ENCODE results near the gene TMEM150C. TPM values are rescaled to one million over a fixed set of nuclear protein-coding genes. Genes with fewer than 3 reads are reported as not detected.

Gene TMEM150C
- total RNA-seq, 1 donor from 2014 or later: 0.95 TPM

DNA sequence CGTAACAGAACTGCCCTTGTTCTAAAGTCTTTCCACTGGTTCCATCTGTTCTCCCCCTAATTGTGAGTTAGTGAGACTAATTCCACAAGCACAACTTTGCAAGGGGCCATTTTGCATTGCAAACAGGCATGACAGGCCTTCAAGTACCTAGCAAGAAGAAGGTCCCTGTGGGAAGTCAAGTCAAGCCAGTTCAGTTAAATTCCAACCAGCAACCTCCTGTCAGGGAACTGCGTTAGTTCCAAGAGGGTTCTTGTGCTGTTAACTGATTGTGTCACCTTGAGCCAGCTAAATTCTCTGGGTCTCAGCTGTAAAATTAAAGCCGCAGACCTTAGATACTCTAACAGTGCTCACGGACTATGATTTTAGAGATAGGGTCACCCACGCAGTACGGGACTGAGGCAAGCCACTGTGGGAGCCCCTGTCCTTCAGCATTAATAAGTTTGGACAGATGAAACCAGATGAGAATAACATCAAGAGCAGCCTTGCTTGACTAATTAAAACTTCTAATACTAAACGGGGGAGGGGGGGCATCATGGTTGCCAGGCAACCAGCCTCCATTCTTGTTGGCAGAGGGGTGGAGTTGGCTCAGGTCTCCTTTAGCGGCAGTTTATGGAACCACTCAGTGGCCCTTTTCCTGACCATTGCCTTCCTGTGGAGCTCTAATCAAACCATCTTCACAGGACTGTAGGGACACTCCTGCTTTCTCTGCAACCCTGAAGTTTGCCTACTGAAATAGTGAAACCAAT, 24.1 kb upstream of the TMEM150C start:
- Mint-ChIP-seq H3K4me3 (ENCODE audit: unreplicated experiment) (no peak overlapping the region), H3K27ac (ENCODE audit: unreplicated experiment) (no peak overlapping the region), H3K27me3 (ENCODE audit: low read depth, unreplicated experiment) (peaks cover 7% of the 10 kb centered on the region), H3K4me1 (ENCODE audit: low read depth, unreplicated experiment) (no peaks in the 10 kb centered on the region), H3K9me3 (ENCODE audit: unreplicated experiment) (no peaks in the 10 kb centered on the region), H3K36me3 (ENCODE audit: low read depth, unreplicated experiment) (peaks cover 2% of the 10 kb centered on the region)
- DNase-seq (ENCODE audit: low read depth) (no peak), FAIRE-seq (no peak)
- H3K27ac ChIP-seq (ENCODE audit: low read depth, low read length): no peak overlapping the region
- H2AFZ ChIP-seq (ENCODE audit: low read depth, low read length): no peak overlapping the region
- no peak overlapping the region for H3K4me2 ChIP-seq (ENCODE audit: low read length)
- no peak overlapping the region for H3K9ac ChIP-seq (ENCODE audit: low read length)
- H3K27me3 ChIP-seq (ENCODE audit: insufficient read depth, low read length): peaks cover 4% of the 10 kb centered on the region
- no peak for TF ChIP-seq EZH2 (IDR thresholded peaks at IDR 0.05; ENCODE audit: insufficient read depth, low read length)
- TF ChIP-seq, protein P1, sequence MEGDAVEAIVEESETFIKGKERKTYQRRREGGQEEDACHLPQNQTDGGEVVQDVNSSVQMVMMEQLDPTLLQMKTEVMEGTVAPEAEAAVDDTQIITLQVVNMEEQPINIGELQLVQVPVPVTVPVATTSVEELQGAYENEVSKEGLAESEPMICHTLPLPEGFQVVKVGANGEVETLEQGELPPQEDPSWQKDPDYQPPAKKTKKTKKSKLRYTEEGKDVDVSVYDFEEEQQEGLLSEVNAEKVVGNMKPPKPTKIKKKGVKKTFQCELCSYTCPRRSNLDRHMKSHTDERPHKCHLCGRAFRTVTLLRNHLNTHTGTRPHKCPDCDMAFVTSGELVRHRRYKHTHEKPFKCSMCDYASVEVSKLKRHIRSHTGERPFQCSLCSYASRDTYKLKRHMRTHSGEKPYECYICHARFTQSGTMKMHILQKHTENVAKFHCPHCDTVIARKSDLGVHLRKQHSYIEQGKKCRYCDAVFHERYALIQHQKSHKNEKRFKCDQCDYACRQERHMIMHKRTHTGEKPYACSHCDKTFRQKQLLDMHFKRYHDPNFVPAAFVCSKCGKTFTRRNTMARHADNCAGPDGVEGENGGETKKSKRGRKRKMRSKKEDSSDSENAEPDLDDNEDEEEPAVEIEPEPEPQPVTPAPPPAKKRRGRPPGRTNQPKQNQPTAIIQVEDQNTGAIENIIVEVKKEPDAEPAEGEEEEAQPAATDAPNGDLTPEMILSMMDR (IDR thresholded peaks at IDR 0.05; ENCODE audit: insufficient read depth, low read depth, low read length): no peak
- no peaks in the 10 kb centered on the region for H3K36me3 ChIP-seq (ENCODE audit: insufficient read depth, low read length)
- no peaks in the 10 kb centered on the region for H4K20me1 ChIP-seq (ENCODE audit: insufficient read depth, low read length)
- no peaks in the 10 kb centered on the region for H3K4me1 ChIP-seq (ENCODE audit: insufficient read depth, low read length)
- no peaks in the 10 kb centered on the region for H3K79me2 ChIP-seq (ENCODE audit: insufficient read depth, low read length)
- no peaks in the 10 kb centered on the region for H3K9me3 ChIP-seq (ENCODE audit: insufficient read depth, low read depth, low read length)
- H3K4me3 ChIP-seq (ENCODE audit: insufficient read depth, low read depth, low read length): no peak overlapping the region

DNA sequence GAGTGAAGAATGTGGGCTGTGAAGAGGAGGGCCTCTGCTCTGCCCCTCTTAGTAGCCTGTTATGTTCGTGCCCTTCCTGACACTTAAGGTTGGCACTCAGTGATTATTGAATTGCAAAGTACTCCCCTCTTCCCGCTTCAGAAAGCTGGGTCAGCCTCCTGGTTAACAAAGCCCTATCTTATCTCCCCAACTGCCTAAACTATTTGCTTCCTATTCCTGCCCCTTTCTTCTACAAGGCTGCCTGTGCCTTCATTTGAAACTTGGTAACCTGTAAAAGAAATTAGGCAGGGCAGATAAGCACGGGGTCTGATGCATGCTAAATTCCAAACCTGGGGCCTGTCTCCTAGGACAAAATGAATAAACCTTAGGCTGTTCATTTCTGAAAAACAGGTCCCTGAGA, 23.1 kb upstream of the TMEM150C start:
- Histone ChIP-seq H3K79me2 (ENCODE audit: insufficient read depth, low read length) (no peaks in the 10 kb centered on the region), H3K27ac (ENCODE audit: low read depth, low read length) (no peak overlapping the region), H3K27me3 (ENCODE audit: insufficient read depth, low read length) (peaks cover 2% of the 10 kb centered on the region), H3K9me3 (ENCODE audit: insufficient read depth, low read depth, low read length) (no peaks in the 10 kb centered on the region), H3K4me1 (ENCODE audit: insufficient read depth, low read length) (no peaks in the 10 kb centered on the region), H4K20me1 (ENCODE audit: insufficient read depth, low read length) (no peaks in the 10 kb centered on the region), H3K36me3 (ENCODE audit: insufficient read depth, low read length) (no peaks in the 10 kb centered on the region), H3K4me2 (ENCODE audit: low read length) (no peak overlapping the region), H3K9ac (ENCODE audit: low read length) (no peak overlapping the region), H2AFZ (ENCODE audit: low read depth, low read length) (no peak overlapping the region), H3K4me3 (ENCODE audit: insufficient read depth, low read depth, low read length) (no peak overlapping the region)
- Mint-ChIP-seq H3K4me3 (ENCODE audit: unreplicated experiment) (no peak overlapping the region), H3K9me3 (ENCODE audit: unreplicated experiment) (no peaks in the 10 kb centered on the region), H3K27me3 (ENCODE audit: low read depth, unreplicated experiment) (peaks cover 4% of the 10 kb centered on the region), H3K27ac (ENCODE audit: unreplicated experiment) (no peak overlapping the region), H3K4me1 (ENCODE audit: low read depth, unreplicated experiment) (no peaks in the 10 kb centered on the region), H3K36me3 (ENCODE audit: low read depth, unreplicated experiment) (peaks cover 2% of the 10 kb centered on the region)
- FAIRE-seq: no peak
- TF ChIP-seq, protein P1 (IDR thresholded peaks at IDR 0.05; ENCODE audit: insufficient read depth, low read depth, low read length): no peak
- no peak for TF ChIP-seq EZH2 (IDR thresholded peaks at IDR 0.05; ENCODE audit: insufficient read depth, low read length)
- no peak for DNase-seq (ENCODE audit: low read depth)

DNA sequence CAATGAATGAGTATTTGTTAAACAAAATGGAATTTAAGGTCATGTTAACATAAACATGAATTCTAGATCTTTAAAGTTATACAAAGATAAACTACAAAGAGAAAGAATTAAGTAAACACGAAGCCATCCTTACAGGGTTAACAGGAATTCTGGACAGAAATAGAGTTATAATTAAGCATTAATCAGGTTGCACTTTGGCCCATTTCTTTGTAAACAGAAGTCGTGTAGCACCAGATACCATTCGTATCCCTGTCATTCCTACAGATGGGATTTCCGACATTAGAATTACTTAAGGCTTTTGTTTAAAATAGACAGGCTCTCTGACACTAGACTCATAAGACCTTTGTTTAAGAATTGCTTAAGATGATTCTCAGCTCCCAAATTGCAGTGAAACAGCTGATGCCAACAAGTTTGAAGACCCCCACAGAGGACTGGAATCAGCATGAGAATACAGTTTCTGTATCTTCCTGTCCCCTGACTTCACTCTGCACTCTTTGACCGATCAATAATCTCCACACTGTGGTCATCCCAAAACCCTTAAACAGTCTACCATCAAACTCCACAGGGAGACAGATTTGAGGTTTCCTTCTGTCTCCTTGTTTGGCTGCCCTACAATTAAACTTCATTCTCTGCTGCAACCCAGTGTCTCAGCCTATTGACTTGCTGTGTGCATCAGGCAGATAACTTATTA, 22.3 kb upstream of the TMEM150C start:
- DNase-seq (ENCODE audit: low read depth): no peak
- FAIRE-seq: no peak
- no peak overlapping the region for H2AFZ ChIP-seq (ENCODE audit: low read depth, low read length)
- H3K9me3 ChIP-seq (ENCODE audit: insufficient read depth, low read depth, low read length): no peaks in the 10 kb centered on the region
- Mint-ChIP-seq H3K9me3 (ENCODE audit: unreplicated experiment) (no peaks in the 10 kb centered on the region), H3K27ac (ENCODE audit: unreplicated experiment) (no peak overlapping the region), H3K4me3 (ENCODE audit: unreplicated experiment) (no peak overlapping the region), H3K4me1 (ENCODE audit: low read depth, unreplicated experiment) (no peaks in the 10 kb centered on the region), H3K36me3 (ENCODE audit: low read depth, unreplicated experiment) (peaks cover 2% of the 10 kb centered on the region), H3K27me3 (ENCODE audit: low read depth, unreplicated experiment) (peaks cover 4% of the 10 kb centered on the region)
- H3K27me3 ChIP-seq (ENCODE audit: insufficient read depth, low read length): peaks cover 2% of the 10 kb centered on the region
- no peaks in the 10 kb centered on the region for H4K20me1 ChIP-seq (ENCODE audit: insufficient read depth, low read length)
- no peaks in the 10 kb centered on the region for H3K79me2 ChIP-seq (ENCODE audit: insufficient read depth, low read length)
- no peak overlapping the region for H3K4me2 ChIP-seq (ENCODE audit: low read length)
- no peaks in the 10 kb centered on the region for H3K4me1 ChIP-seq (ENCODE audit: insufficient read depth, low read length)
- H3K9ac ChIP-seq (ENCODE audit: low read length): no peak overlapping the region
- H3K36me3 ChIP-seq (ENCODE audit: insufficient read depth, low read length): no peaks in the 10 kb centered on the region
- no peak for TF ChIP-seq EZH2 (IDR thresholded peaks at IDR 0.05; ENCODE audit: insufficient read depth, low read length)
- TF ChIP-seq, protein P1 (IDR thresholded peaks at IDR 0.05; ENCODE audit: insufficient read depth, low read depth, low read length): no peak
- no peak overlapping the region for H3K27ac ChIP-seq (ENCODE audit: low read depth, low read length)
- H3K4me3 ChIP-seq (ENCODE audit: insufficient read depth, low read depth, low read length): no peak overlapping the region
